GM19099 (cell line): ENCODE results near the gene KIZ.

Experiments
- POLR2A ChIP-seq: IDR thresholded peaks from 3 replicates; pipeline ENCODE4 v1.6.1; 2011; ENCODE audit warnings: low read depth; ENCODE audit not compliant: insufficient read length; ENCODE audit errors: extremely low read depth

KIZ gene

GRCh38 chr20:21125849-21126580 is at the start of gene KIZ:
TSS of gene KIZ (plus strand) at chr20:21126082. CDS start at chr20:21126116, 34 bp downstream.
- peak; percentile 93 for TF ChIP-seq POLR2A

GRCh38 chr20:21077809-21078345 is 48.0 kb upstream of the KIZ start:
- no peak for TF ChIP-seq POLR2A

- no peak for TF ChIP-seq POLR2A
Measured at GRCh38 chr20:21082584-21082983, 43.3 kb upstream of the KIZ start.

GRCh38 chr20:21083825-21084325 is 42.0 kb upstream of the KIZ start:
- no peak for TF ChIP-seq POLR2A

GRCh38 chr20:21087862-21088540 is 37.9 kb upstream of the KIZ start:
- TF ChIP-seq POLR2A = no peak

- no peak for TF ChIP-seq POLR2A
Measured at GRCh38 chr20:21089391-21089790, 36.5 kb upstream of the KIZ start.

- no peak for TF ChIP-seq POLR2A
Measured at GRCh38 chr20:21090111-21090618, 35.7 kb upstream of the KIZ start.

GRCh38 chr20:21090721-21091120 is 35.2 kb upstream of the KIZ start:
- no peak for TF ChIP-seq POLR2A

GRCh38 chr20:21092806-21093205 is 33.1 kb upstream of the KIZ start:
- TF ChIP-seq POLR2A = no peak

GRCh38 chr20:21096321-21097043 is 29.4 kb upstream of the KIZ start:
- no peak for TF ChIP-seq POLR2A

GRCh38 chr20:21099751-21100577 is 25.9 kb upstream of the KIZ start:
- TF ChIP-seq POLR2A = peak; percentile 58

GRCh38 chr20:21100578-21101452 is 25.1 kb upstream of the KIZ start:
- TF ChIP-seq POLR2A = peak; percentile 30

GRCh38 chr20:21101453-21101931 is 24.4 kb upstream of the KIZ start:
- no peak for TF ChIP-seq POLR2A

GRCh38 chr20:21101932-21102575 is 23.8 kb upstream of the KIZ start:
- TF ChIP-seq POLR2A = peak; percentile 27
